HepG2 (cell line): ENCODE results near the gene ZNF428. TPM values are rescaled to one million over a fixed set of nuclear protein-coding genes. Genes with fewer than 3 reads are reported as not detected.

ENCODE experiments used
- ATF7-NPFF ChIP-seq: sonication (generic); formaldehyde crosslinking; IDR thresholded peaks from 2 replicates; pipeline ENCODE4 v1.8.1; 2023; ENCODE audit warnings: mild to moderate bottlenecking, low read depth, missing genetic modification reagents, moderate library complexity
- GLI4 ChIP-seq: sonication (generic); formaldehyde crosslinking; IDR thresholded peaks from 2 replicates; pipeline ENCODE4 v1.5.1; 2020; ENCODE audit warnings: missing genetic modification reagents, mild to moderate bottlenecking, moderate library complexity, borderline replicate concordance
- HOXA3 ChIP-seq: sonication (generic); formaldehyde crosslinking; IDR thresholded peaks from 2 replicates; pipeline ENCODE4 v1.5.0; 2020; ENCODE audit warnings: missing genetic modification reagents
- IRF2 ChIP-seq: IDR thresholded peaks from 2 replicates; pipeline ENCODE4 v1.6.1; 2018; ENCODE audit warnings: missing genetic modification reagents, missing compliant biosample characterization
- JDP2 ChIP-seq: sonication (generic); formaldehyde crosslinking; IDR thresholded peaks from 2 replicates; pipeline ENCODE4 v1.8.1; 2022; ENCODE audit warnings: missing genetic modification reagents, borderline replicate concordance
- MAFK ChIP-seq, 2 experiments: IDR thresholded peaks in 1 of 2; conservative IDR thresholded peaks in 1 of 2; 2 replicates each; pipeline ENCODE4 v1.6.1; 2011; ENCODE audit warnings: improper control_type of control experiment in 2 of 2, low read length in 2 of 2
- SAP130 ChIP-seq: IDR thresholded peaks from 2 replicates; pipeline ENCODE4 v1.6.1; 2016; ENCODE audit warnings: low read depth
- SIN3B ChIP-seq: fragments of 150-350 bp; IDR thresholded peaks from 2 replicates; pipeline ENCODE4 v1.6.1; 2014; ENCODE audit warnings: low read length
- TAF1 ChIP-seq: sonication (generic); formaldehyde crosslinking; IDR thresholded peaks from 2 replicates; pipeline ENCODE4 v1.4.0; 2020; ENCODE audit warnings: missing genetic modification reagents
- ZNF354B ChIP-seq: sonication (generic); formaldehyde crosslinking; IDR thresholded peaks from 2 replicates; pipeline ENCODE4 v1.8.0; 2022; ENCODE audit warnings: mild to moderate bottlenecking, missing genetic modification reagents
- ZNF512 ChIP-seq: sonication (generic); formaldehyde crosslinking; IDR thresholded peaks from 2 replicates; pipeline ENCODE4 v1.4.0; 2020; ENCODE audit warnings: mild to moderate bottlenecking, missing genetic modification reagents
- ZNF580 ChIP-seq: IDR thresholded peaks from 2 replicates; pipeline ENCODE4 v1.6.1; 2016; ENCODE audit warnings: low read depth, borderline replicate concordance
- ZNF598 ChIP-seq: sonication (generic); formaldehyde crosslinking; IDR thresholded peaks from 2 replicates; pipeline ENCODE4 v1.5.1; 2020; ENCODE audit warnings: mild to moderate bottlenecking, missing genetic modification reagents, borderline replicate concordance
- ZNF619 ChIP-seq: sonication (generic); formaldehyde crosslinking; IDR thresholded peaks from 2 replicates; pipeline ENCODE4 v1.4.0; 2020; ENCODE audit warnings: mild to moderate bottlenecking, missing genetic modification reagents
- ZNF749 ChIP-seq: sonication (generic); formaldehyde crosslinking; IDR thresholded peaks from 2 replicates; pipeline ENCODE4 v1.8.0; 2022; ENCODE audit warnings: mild to moderate bottlenecking, missing genetic modification reagents, moderate library complexity, borderline replicate concordance
- ZNF777 ChIP-seq: sonication (generic); formaldehyde crosslinking; IDR thresholded peaks from 2 replicates; pipeline ENCODE4 v1.4.0; 2020; ENCODE audit warnings: missing genetic modification reagents
- polyA plus RNA-seq, 8 experiments: library from polyadenylated mRNA; depleted of rRNA in 3 of 8; stranded (reverse) in 7 of 8; unstranded in 1 of 8; fragments of >200 nt; fragmentation: Illumina TruSeq in 4 of 8; extraction: Trizol in 4 of 8; gene quantifications; 2 replicates each; pipeline versions ENCODE4 v1.2.1 to v1.2.3, GENCODE V29; 2011 to 2016; ENCODE audit warnings: low read depth in 4 of 8, missing spikeins in 1 of 8, mixed read lengths in 1 of 8; ENCODE audit not compliant: insufficient read depth in 1 of 8
- total RNA-seq, 5 experiments: library from RNA; depleted of rRNA; stranded (reverse); fragments of >200 nt; fragmentation: Illumina TruSeq; extraction: Trizol; gene quantifications; 2 replicates each; pipeline ENCODE4 v1.2.3, GENCODE V29; 2016; ENCODE audit warnings: low read depth in 1 of 5
- TF ChIP-seq, protein P1 (sequence below): sonication (generic); formaldehyde crosslinking; IDR thresholded peaks from 2 replicates; pipeline ENCODE4 v1.4.0; 2020; ENCODE audit warnings: mild to moderate bottlenecking, missing genetic modification reagents
- TF ChIP-seq, protein P2 (sequence below): sonication (generic); formaldehyde crosslinking; IDR thresholded peaks from 2 replicates; pipeline ENCODE4 v1.4.0; 2020; ENCODE audit warnings: missing genetic modification reagents
- TF ChIP-seq, protein P3 (sequence below): sonication (generic); formaldehyde crosslinking; IDR thresholded peaks from 2 replicates; pipeline ENCODE4 v1.4.0; 2020; ENCODE audit warnings: missing genetic modification reagents, borderline replicate concordance

The ZNF428 gene
- total and polyA plus RNA-seq, 2 of the 13 experiments (the other 11 are each of a cell fraction or from before 2014, with no cell fraction given), result 10.4 to 26.9 TPM

DNA sequence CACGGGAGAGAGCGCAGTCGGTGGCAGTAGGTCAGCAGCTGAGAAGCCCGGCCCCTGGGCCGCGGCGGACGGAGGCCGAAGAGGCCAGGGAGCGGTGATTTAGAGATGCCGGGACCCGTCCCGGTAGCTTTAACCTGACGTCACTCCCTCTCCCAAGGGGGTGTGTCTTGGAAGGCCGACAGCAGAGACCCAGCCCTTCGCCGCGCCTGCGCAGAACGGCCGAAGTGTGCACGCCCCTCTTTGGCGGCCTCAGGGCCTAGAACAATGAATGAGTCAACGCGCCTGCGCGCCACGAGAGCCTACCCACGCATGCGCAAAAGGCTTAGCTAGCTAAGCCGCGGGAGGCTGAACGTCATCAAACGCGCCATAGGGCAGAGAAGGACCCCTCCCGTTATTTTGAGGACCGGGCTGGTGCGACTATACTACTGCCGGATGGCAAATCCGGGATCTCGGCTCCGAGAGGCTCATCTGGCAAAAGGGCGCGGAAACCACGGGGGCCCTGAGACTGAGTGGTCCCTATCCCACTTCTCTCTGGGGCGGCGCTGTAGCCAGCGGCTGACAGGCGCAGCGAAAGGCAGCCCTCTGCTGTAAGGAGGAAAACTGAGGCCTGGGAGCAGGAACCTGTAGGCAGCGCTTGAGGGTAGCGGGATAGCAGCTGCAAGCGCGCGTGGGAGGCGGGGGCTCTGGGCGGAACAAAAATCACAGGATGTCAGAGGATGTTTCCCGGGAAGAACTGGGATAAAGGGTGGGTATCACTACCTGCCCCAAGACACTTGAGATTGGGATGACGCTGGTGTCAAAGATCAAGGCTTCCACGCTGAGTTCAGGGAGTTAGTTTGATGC lies 23.2 kb downstream of the ZNF428 start, which contains the start of the genes IRGQ and ZNF576 (continued):
- TF ChIP-seq, protein P1, sequence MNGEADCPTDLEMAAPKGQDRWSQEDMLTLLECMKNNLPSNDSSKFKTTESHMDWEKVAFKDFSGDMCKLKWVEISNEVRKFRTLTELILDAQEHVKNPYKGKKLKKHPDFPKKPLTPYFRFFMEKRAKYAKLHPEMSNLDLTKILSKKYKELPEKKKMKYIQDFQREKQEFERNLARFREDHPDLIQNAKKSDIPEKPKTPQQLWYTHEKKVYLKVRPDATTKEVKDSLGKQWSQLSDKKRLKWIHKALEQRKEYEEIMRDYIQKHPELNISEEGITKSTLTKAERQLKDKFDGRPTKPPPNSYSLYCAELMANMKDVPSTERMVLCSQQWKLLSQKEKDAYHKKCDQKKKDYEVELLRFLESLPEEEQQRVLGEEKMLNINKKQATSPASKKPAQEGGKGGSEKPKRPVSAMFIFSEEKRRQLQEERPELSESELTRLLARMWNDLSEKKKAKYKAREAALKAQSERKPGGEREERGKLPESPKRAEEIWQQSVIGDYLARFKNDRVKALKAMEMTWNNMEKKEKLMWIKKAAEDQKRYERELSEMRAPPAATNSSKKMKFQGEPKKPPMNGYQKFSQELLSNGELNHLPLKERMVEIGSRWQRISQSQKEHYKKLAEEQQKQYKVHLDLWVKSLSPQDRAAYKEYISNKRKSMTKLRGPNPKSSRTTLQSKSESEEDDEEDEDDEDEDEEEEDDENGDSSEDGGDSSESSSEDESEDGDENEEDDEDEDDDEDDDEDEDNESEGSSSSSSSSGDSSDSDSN (CRISPR knock-in tag), result peak; percentile 74
- TF ChIP-seq GLI4 (CRISPR knock-in tag) (peak; percentile 91; the same call in 1 of the 2 replicates), ZNF580 (CRISPR knock-in tag) (no peak), IRF2 (CRISPR knock-in tag) (peak; percentile 59; the same call in 1 of the 2 replicates), ZNF777 (CRISPR knock-in tag) (no peak), ZNF598 (peak; percentile 49; the same call in 1 of the 2 replicates), SIN3B (peak; percentile 90), ZNF512 (CRISPR knock-in tag) (no peak), TAF1 (peak; percentile 62), ZNF354B (CRISPR knock-in tag) (no peak), ZNF749 (CRISPR knock-in tag) (no peak), ZNF619 (CRISPR knock-in tag) (peak; percentile 54; the same call in 1 of the 2 replicates), HOXA3 (CRISPR knock-in tag) (peak; percentile 72; the same call in 1 of the 2 replicates), ATF7-NPFF (CRISPR knock-in tag) (peak; percentile 64; the same call in 1 of the 2 replicates), SAP130 (peak; percentile 85), MAFK (conservative IDR thresholded peaks at IDR 0.05 in 1 of 2, IDR thresholded peaks at IDR 0.05 in 1 of 2; ENCODE audit: low read length in 2 of 2) (no peak), JDP2 (no peak)
- TF ChIP-seq, protein P2, sequence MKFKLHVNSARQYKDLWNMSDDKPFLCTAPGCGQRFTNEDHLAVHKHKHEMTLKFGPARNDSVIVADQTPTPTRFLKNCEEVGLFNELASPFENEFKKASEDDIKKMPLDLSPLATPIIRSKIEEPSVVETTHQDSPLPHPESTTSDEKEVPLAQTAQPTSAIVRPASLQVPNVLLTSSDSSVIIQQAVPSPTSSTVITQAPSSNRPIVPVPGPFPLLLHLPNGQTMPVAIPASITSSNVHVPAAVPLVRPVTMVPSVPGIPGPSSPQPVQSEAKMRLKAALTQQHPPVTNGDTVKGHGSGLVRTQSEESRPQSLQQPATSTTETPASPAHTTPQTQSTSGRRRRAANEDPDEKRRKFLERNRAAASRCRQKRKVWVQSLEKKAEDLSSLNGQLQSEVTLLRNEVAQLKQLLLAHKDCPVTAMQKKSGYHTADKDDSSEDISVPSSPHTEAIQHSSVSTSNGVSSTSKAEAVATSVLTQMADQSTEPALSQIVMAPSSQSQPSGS (CRISPR knock-in tag), result peak; percentile 95
- TF ChIP-seq, protein P3, sequence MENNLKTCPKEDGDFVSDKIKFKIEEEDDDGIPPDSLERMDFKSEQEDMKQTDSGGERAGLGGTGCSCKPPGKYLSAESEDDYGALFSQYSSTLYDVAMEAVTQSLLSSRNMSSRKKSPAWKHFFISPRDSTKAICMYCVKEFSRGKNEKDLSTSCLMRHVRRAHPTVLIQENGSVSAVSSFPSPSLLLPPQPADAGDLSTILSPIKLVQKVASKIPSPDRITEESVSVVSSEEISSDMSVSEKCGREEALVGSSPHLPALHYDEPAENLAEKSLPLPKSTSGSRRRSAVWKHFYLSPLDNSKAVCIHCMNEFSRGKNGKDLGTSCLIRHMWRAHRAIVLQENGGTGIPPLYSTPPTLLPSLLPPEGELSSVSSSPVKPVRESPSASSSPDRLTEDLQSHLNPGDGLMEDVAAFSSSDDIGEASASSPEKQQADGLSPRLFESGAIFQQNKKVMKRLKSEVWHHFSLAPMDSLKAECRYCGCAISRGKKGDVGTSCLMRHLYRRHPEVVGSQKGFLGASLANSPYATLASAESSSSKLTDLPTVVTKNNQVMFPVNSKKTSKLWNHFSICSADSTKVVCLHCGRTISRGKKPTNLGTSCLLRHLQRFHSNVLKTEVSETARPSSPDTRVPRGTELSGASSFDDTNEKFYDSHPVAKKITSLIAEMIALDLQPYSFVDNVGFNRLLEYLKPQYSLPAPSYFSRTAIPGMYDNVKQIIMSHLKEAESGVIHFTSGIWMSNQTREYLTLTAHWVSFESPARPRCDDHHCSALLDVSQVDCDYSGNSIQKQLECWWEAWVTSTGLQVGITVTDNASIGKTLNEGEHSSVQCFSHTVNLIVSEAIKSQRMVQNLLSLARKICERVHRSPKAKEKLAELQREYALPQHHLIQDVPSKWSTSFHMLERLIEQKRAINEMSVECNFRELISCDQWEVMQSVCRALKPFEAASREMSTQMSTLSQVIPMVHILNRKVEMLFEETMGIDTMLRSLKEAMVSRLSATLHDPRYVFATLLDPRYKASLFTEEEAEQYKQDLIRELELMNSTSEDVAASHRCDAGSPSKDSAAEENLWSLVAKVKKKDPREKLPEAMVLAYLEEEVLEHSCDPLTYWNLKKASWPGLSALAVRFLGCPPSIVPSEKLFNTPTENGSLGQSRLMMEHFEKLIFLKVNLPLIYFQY (CRISPR knock-in tag), result 0 out of 2 replicates have a peak, but pooled peaks have one; percentile 20
